ENCODE results near the gene VIPR2.

VIPR2 gene

DNA sequence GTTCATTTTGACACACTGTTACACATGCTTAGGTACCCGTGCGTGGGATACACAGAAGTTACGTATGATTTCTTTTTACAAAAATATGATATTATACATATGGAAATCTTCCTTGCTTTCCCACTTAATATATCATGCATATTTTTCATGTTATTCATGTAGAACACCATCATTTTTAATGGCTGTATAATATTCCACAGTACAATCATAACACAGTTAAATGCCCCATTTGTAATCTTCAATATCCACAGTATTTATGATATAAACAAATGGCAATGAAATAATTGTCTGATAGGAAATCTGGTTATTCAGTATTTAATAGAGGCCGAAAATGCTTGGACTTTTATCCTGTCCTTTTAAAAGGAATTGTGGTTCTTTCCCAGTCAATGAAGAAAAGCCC is 23.2 kb downstream of the VIPR2 start:
- DNase-seq (ENCODE audit: low read depth in 1 of 2, low spot score in 1 of 2), result no peak

DNA sequence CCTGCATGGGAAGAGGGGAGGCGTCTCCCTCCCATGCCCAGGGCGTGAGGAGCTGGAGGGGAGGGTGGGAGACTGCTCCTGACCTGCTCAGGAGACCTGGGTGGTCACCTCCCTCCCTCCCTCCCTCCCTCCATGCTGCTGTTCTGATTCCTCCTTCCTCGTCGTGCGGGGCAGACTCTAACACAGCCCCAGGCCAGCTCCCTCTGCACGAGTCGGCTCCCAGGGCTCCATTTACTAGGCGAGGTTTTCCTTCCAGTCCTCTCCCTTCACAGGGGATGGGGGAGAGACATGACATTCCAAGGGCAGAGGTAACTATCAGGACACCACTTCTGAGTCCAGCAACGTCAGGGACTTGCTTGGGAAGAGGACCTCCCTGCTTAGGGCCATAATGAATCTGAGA is 23.6 kb downstream of the VIPR2 start:
- DNase-seq (ENCODE audit: low read depth in 1 of 2, low spot score in 1 of 2), result no peak

DNA sequence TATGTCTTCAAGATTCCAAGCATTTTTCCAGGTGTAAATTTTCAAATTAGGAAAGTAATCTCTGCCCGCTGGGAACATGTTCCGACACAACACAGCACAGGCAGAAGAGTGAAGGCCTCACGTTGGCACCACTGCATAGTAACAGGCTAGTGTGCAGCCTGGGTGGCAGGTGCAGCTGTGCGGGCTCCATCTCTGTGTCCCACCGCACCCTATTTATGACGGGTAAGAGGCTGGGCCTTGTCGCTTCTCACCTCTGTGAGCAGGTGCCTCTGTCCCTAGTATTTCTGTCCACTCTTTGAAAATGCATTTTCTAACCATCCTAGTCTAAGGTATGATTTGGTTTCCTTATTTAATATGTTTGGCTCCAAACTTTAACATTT is 24.1 kb downstream of the VIPR2 start:
- no peak for DNase-seq (ENCODE audit: low read depth in 1 of 2, low spot score in 1 of 2)

DNA sequence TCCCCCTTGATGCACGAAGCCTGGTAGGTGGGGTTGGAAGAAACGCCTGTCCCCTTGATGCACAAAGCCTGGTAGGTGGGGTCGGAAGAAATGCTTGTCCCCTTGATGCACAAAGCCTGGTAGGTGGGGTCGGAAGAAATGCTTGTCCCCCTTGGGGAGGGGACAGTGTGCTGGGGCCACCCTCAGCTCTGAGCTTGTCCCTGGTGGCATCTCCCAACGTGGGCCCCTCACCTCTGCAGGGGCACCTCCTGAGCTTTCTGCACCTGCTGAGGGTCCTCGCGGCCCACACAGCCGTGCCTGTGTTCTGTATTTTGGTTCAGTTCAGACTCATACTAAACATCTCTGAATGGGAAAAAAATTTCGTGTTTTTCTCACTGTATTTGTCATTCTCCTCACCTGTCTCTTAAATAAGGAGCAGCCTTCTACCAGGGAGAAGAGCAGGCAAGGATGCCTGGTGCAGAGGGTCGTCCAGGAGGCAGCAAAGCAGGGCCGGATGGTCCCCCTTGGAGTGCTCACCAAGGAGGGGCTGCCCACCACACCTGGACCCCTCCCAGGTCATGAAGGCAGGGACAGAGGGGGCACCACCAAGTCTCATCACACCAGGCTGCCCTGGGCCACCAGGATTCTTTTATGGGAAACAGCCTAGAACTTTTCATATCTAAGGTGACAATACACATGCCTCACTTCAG is 24.7 kb downstream of the VIPR2 start:
- no peak for DNase-seq (ENCODE audit: low read depth in 1 of 2, low spot score in 1 of 2)

DNA sequence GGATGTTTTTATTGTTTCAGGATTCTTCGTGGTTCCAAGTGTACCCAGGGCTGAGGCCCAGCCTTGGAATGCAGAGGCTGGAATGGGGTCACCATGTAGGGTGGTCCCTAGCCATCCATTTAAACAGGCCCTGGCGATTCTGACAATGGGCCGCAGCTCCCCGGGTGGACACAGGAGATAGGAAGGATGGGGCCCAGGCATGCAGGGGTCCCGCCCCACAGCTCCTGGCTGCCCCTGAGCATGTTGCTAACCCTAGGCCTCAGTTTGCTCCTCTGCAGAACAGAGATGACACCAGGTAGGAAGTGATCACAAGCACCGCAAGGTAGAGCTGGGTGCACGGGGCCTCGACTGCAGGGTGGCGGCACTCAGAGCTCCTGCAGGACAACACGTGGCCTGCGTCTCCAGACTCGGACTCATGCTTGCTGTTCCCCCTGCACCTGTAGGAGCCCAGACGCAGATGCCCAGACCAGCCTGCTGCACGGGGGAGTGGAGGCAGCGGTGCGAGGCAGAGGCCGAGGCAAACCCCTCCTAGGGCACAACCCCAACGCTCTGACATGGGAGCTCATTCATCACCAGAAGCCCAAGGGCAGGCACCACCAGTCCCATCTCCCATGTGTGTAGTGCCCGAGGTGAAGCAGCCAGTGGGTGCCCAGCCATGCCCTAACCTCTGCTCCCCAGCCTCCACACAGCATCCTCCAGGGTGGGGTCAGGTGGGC is 25.5 kb downstream of the VIPR2 start:
- no peak for DNase-seq (ENCODE audit: low read depth in 1 of 2, low spot score in 1 of 2)

DNA sequence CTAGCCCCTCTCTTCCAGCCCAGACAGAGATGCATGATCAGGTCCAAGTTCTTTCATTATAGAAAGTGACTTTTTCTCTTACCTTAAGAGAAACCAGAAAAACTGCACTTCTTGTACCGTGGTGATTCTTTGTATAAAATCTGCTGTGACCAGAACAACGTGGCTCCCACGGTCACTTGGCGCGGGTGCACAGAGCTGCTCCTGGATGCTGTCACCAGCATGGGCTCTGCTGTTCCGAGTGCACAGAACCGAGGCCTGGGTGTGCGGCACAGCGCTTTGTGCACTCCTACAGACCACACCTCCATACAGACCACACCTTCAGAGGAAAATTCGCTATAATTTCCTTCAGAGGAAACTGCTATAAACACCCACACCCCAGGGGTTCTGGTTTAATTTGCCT is 26.0 kb downstream of the VIPR2 start:
- DNase-seq (ENCODE audit: low read depth in 1 of 2, low spot score in 1 of 2), result no peak

DNA sequence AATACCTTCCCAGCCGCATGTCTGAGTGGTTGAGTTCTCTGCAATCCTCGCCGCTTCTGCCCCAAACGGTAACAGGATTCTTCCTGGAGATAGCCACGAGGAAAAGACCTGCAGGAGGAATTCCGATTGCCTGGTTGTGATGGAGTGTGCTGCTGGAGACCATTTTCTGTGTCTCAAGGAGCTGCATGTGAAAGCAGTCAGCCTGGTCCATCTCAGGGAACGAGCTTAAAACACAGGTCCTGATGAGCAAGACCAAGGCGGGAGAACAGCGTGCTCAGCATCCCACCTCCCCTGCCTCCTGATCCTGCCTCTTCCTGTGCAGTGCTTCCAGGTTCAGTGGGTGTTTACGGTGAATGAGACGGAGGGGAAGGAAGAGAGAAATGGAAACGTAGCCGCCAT is 26.5 kb downstream of the VIPR2 start:
- DNase-seq (ENCODE audit: low read depth in 1 of 2, low spot score in 1 of 2), result no peak

DNA sequence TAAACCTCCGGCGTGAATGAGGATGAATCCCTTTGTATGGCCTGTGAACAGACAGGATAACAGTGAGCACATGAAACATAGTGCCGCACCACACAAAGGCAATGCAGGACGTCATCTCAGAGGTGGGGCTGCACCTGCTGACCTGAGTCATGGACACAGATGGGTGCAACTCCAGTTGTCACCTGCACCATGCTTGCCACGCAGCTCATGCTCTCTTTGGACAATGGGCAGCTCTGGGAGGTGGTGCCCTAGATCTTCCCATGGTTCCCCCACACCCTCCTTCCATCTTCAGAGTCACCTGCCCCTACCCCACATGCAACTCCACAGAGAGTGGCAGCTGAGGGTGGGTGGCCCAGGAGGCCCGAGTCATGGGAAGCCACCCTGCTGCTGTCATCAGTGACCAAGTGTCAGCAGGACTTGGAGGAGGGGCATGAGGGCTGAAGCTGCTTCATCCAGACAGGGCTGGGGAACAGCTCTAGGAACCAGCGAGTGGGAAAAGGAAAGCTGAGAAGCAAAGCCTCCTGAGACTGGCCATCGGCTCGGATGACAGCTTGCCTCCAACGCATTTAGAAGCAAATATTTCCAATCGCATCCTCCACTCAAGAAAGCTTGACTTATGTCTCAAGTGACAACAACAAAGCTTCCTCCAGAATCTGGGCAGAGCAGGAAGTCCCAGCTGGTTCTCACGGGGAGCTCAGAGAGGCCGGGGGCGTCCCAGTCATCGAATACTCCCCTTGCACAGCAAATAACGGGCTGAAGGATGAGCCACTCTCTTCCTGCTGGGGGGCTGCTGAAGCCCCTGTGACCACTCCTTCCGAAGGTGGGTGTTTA is 27.1 kb downstream of the VIPR2 start:
- DNase-seq (ENCODE audit: low read depth in 1 of 2, low spot score in 1 of 2), result no peak

DNA sequence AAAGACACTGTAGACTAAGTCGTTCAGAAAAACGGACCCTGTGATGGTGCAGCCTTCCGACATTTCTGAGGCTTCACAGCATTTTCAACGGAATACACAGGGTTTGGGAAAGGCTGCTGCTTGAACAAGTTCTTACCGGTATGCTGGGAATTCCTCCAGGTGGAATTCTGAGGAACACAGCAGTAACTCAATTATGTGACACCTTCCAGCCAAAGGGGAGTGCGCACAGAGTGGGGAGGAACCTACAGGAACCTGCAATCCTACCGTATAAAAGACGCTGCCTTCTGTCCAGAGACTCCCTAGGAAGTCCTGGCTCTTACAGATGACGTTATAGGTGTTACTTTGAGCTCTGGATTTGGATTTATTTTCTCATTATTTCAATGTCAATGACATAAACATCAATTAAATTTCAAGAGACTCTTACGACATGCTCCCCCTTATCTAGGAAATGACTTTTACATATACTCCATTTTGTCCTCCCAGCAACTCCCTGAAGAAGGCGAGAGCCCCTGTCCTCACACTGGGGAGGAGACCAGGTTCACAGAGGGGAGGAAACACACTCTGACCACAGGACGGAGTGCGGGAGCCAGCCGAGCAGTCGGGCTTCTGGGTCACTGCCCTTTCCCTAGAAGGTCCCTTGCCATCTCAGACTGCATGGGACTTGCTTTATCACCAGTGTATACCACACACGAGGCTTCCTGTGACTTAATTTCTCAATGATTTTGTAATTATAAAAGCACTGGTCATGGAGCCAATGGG is 27.9 kb downstream of the VIPR2 start:
- DNase-seq (ENCODE audit: low read depth in 1 of 2, low spot score in 1 of 2), result no peak

DNA sequence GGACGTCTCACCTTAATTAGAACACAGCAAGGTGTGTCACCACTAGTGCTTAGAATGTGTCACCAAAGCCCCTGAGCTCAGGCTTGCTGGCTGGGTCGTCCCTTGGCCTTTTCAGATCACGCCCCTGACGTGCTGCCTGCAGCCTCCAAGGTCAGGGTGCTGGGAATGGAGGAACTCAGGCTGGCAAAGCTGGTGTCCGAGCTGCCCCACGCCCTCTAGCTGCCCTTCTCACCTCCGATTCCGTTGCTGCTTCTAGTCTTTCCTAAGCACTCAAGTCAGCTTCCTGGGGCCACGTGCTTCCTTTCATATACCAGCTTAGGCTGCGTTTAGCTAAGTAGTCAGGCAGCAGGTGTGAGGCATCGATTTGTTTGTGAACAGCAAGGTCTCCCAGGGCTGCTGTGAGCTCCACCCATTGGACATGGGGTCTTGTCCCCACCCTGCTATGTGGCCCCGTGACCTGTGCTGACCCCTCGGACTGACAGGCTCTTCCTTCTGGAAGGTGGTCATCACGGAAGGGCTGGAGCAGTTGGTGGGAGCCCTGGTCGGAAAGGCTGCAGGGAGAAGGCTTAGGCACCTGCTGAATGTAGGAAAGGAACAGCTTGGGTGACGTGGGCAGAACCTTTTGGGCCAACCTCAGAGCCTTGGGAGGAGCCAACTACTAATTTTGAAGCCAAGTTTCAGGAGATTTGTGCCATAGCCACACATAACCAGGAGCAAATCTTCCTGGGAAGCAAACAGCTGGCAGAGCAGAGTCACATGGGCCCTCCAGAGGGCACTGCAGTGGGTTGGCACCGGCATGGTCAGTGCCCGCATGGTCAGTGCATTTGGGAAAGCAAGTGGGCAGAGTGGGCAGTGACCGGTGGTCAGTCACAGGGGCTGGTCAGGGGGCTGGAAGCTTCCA is 28.8 kb downstream of the VIPR2 start:
- DNase-seq (ENCODE audit: low read depth in 1 of 2, low spot score in 1 of 2), result no peak

DNA sequence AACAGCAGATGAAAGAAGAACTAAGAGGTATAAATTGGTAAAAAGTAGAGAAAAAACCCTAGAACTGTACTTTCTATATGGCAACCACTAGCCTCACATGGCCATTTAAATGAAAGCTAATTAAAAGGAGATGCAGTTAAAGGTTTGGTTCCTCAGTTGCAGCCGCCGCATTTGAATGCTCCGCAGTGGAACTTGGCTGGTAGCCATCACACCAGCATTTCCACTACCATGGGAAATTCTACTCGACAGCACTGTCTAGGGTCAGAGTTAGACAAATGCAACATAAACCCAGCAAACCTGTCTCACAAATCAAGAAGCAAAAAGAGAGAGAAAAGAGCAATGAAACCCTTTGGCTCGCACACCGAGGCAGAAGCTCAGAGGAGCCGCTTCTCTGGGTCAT is 29.7 kb downstream of the VIPR2 start:
- no peak for DNase-seq (ENCODE audit: low read depth in 1 of 2, low spot score in 1 of 2)

DNA sequence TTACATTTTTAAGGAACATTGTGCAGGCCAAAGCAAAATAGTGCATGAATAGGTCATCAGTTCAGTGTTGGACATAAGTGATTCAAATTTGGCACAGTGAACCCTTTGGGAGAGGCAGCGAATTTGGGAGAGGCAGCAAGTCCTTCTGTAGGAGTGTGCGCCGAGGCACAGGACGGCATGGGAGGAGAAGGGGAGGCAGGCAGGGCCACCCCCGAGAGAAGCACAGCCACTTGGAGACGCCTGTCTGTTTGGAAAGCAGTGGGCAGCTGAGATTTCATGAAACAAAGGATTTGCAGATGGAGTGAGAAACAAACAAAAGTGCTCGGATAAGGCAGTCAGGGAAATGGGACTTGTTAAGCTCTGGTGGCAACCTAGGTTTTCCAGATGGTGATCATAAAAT is 30.6 kb downstream of the VIPR2 start:
- no peak for DNase-seq (ENCODE audit: low read depth in 1 of 2, low spot score in 1 of 2)

DNA sequence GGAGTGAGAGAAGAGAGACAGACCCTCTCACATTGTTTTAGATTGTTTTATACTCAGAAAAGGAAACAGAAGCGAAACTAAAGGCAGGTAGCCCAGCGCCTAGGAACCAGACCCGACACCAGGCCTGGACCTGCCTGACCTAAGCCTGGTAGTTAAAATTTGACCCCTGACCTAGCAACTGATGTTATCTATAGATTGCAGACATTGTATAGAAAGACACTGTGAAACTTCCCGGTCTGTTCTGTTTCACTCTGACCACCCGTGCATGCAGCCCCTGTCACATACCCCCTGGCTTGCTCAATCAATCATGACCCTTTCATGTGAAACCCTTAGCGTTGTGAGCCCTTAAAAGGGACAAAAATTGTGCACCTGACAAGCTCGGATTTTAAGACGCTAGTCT is 31.6 kb downstream of the VIPR2 start:
- DNase-seq (ENCODE audit: low read depth in 1 of 2, low spot score in 1 of 2), result no peak

DNA sequence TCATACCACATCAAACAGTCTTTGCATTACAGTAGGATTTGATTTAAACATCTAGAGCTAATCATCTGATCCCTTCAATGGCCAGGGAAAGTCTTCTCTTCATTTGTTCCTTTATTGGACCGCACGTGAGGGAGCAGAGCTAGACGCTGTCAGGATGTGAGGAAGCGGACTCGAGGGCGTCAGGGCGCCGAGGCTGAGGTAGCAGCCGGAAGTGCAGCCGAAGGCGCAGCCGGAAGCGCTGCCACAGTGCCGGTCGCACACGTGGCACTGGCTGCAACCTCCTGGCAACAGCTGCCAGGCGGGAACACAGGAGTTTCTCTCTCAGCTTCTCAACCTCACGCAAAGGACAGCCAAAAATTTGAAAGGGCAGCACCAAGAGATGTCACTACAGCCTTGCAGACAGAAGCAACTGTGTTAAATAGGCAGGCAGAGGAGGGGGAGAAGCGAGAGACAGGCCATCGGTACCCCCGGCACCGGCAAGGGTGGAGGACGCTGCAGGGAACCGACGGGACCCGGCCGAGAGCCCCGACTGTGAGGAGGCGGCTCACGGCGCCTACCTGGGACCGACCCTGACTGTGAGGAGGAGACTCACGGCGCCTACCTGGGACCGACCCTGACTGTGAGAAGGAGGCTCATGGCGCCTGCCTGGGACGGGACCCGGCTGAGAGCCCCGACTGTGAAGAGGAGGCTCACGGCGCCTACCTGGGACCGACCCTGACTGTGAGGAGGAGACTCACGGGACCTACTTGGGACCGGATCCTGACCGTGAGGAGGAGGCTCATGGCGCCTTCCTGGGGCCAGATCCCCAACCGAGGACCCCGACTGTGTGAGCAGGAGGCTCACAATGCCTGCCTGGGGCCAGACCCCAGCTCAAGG is 32.3 kb downstream of the VIPR2 start:
- no peak for DNase-seq (ENCODE audit: low read depth in 1 of 2, low spot score in 1 of 2)

DNA sequence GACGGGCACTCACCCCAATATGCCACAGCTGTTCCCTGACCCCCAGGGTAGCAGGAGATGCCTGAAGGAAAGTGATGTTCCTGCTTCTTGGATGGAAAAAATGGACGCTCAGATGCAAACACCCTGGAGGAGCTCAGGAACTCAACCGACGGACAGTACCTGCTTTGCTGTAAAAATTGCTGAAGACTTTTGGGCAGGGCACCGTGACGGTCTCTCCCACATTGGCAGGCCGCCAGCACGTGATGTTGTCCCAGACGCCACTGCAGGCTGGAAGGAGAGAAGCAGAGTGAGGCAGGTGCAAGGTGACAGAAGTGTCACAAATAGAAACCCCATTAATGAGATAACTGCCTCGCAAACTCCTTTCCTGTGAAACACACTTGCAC is 35.0 kb downstream of the VIPR2 start:
- no peak for DNase-seq (ENCODE audit: low read depth in 1 of 2, low spot score in 1 of 2)

DNA sequence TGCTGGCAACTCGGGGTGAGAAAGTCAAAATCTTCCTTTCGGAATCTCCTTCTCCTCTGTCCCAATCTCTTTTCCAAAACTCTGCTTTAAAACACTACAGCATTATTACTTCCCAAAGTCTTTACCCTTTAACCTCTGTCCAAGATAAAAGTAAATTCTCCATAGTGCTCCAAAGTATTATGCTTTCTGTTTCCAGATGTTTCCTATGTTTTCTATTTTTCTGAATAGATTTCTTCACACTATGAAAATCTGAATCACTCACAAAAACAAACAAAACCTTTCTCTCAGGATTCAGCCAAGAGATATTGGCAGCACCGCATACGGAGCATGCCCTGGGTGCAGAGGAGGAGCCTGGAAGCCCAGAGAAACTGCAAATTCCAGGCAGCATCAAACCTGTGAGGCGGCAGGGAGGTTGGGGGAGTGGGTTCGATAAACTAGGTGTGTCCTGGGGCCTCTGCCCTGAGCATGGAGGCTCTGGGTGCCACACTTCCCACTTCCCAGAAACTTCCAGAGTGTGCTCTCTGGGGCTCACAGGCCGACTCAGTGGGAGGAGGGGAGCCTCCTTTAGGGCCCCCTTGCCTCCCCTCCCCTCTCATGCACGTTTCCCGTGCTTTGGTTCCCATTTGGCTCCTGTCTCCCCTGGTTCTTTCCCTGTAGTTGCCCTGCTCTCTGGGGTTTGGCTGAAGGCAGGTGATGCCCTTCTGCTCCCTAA is 35.6 kb downstream of the VIPR2 start:
- DNase-seq (ENCODE audit: low read depth in 1 of 2, low spot score in 1 of 2), result no peak

DNA sequence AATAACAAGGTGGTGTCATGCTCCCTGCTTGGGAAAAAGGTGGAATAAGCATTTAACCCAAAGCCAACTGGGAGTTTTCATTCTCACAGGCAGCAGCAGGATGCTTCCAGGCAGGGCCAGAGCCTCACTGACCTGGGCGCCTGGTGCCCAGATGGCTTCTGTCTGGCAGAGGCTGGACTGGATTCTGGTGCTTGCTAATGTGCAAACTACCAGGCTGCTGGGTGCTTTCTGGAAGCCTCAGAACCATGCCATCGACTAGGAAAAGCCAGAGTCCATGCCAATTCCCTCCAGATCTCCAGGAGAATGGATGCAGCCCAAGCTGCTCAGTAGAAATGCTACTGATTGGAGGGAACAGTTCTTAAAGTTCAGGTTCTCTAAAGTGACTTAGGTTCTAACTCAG is 36.2 kb downstream of the VIPR2 start:
- DNase-seq (ENCODE audit: low read depth in 1 of 2, low spot score in 1 of 2), result no peak

DNA sequence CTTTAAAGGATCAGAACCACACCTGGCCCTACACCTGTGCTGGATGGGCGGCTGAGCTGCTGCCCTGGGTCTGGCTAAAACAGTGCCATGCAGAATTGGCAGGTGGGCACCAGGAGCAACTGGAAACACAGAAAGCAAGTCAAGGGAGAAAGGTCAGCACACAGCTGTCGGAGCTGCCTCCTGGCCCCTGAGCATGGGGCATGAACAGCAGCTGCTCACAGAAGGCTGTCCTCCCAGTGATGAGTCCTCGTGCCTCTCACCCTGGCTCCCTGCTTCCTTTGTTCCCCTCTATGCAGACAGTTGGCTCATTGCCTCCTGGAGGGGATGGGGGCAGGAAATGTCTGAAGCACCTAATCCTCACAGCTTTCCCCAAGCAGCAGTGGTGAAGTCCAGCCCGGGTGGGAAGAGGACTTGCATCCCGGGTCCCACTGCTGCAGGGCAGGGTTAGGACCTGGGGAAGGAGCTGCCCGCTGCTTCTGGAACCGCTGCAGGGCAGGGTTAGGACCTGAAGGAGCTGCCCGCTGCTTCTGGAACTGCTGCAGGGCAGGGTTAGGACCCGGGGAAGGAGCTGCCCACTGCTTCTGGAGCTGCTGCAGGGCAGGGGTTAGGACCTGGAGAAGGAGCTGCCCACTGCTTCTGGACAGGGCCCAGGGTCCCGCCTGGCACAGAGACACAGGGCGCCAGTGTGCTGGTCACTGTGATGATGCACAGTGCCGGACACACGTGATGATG is 37.3 kb downstream of the VIPR2 start:
- no peak for DNase-seq (ENCODE audit: low read depth in 1 of 2, low spot score in 1 of 2)

Measured in activated T-helper 1 cell treated with anti-CD3 and anti-CD28 coated beads, Interleukin-2, amount 50 U/mL, for 16 hours (primary cell).